ENCODE measurements around the gene CD48. TPM values are rescaled to one million over a fixed set of nuclear protein-coding genes. Genes with fewer than 3 reads are reported as not detected.
A peak's percentile ranks its signal among the peaks of the same experiment; 100 is the strongest.

The CD48 gene
- total RNA-seq, 4 donors from 2014 or later = 0.53 to 4.3 (median 1.5) TPM

DNA sequence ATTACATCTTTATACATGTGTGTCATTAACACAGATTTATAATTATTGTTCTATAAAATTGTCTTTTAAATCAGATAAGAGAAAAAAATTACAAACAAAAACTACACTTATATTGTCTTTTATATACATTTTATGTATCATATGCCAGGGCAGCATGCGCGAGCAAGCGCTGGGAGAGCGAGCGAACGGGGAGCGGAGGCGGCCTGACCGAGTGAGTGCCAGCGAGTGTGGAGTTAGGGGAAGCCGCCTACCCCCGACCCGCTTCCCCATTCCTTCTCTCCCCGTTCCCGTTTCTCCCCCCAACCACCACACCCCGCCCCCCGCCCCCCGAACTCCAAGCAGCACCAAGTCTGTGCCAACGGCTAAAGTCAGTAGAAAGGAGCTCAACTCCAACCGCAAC lies 41.8 kb downstream of the CD48 start:
- TF ChIP-seq, protein P1, sequence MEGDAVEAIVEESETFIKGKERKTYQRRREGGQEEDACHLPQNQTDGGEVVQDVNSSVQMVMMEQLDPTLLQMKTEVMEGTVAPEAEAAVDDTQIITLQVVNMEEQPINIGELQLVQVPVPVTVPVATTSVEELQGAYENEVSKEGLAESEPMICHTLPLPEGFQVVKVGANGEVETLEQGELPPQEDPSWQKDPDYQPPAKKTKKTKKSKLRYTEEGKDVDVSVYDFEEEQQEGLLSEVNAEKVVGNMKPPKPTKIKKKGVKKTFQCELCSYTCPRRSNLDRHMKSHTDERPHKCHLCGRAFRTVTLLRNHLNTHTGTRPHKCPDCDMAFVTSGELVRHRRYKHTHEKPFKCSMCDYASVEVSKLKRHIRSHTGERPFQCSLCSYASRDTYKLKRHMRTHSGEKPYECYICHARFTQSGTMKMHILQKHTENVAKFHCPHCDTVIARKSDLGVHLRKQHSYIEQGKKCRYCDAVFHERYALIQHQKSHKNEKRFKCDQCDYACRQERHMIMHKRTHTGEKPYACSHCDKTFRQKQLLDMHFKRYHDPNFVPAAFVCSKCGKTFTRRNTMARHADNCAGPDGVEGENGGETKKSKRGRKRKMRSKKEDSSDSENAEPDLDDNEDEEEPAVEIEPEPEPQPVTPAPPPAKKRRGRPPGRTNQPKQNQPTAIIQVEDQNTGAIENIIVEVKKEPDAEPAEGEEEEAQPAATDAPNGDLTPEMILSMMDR (IDR thresholded peaks at IDR 0.05) = no peak
- TF ChIP-seq POLR2A (IDR thresholded peaks at IDR 0.05) = no peak
- intact Hi-C loops (cut with DNase I; ENCODE audit: low total_unique reads) = loop anchor here (10.0 kb wide), 1 partner anchor 165 kb away; no protein-coding TSS in a partner anchor
- DNase-seq (ENCODE audit: low spot score in 2 of 2) = no peak
- H3K4me3 ChIP-seq (ENCODE audit: low read depth, poor library complexity, severe bottlenecking) = no peak overlapping the region
- 96% methylated on average over 20 of the region's 20 CpGs for WGBS, 2 donors

DNA sequence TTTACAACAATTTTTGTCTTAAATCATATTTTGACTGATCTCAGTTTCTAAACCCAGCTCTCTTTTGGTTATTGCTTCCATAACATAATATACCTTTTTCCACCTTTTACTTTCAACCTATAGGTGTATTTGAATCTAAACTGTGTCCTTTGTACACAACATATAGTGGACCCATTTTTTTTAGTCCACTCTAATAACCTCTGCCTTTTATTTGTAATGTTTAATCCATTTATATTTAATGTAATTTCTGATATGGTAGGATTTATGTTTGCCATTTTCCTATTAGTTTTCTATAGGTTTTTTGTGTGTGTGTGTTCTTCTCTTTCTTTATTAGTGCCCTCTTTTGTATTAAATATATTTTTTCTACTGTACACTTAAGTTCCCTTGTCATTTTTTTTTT lies 42.3 kb downstream of the CD48 start:
- intact Hi-C loops (cut with DNase I; ENCODE audit: low total_unique reads) = no loop called here
- no peak for DNase-seq (ENCODE audit: low spot score in 2 of 2)
- H3K4me3 ChIP-seq (ENCODE audit: low read depth, poor library complexity, severe bottlenecking) = no peak overlapping the region

DNA sequence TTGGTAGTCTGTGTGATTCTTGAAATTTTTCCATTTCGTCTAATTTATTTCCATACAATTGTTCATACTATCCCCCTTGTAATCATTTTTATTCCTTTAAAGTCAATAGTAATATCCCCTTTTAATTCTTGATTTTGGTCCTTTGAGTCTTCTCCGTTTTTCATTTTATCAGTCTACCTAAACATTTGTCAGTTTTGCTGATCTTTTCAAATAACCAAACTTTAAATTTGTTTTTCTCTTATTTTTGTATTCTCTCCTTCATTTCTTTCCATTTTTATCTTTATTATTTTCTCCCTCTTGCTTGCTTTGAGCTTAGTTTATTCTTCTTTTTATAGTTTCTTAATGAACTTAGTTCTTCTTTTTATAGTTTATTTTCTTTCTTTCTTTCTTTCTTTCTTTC lies 43.7 kb downstream of the CD48 start:
- no peak for TF ChIP-seq POLR2A (IDR thresholded peaks at IDR 0.05)
- TF ChIP-seq, protein P1 (IDR thresholded peaks at IDR 0.05) = no peak
- intact Hi-C loops (cut with DNase I; ENCODE audit: low total_unique reads) = no loop called here
- no peak for DNase-seq (ENCODE audit: low spot score in 2 of 2)
- WGBS, 2 donors = 84 to 95% methylated on average over 2 of the region's 2 CpGs
- no peak overlapping the region for H3K4me3 ChIP-seq (ENCODE audit: low read depth, poor library complexity, severe bottlenecking)

More for the DNA sequence above, 42.3 kb downstream of the CD48 start:
- no peak for TF ChIP-seq POLR2A (IDR thresholded peaks at IDR 0.05)
- TF ChIP-seq, protein P1 (IDR thresholded peaks at IDR 0.05) = no peak

DNA sequence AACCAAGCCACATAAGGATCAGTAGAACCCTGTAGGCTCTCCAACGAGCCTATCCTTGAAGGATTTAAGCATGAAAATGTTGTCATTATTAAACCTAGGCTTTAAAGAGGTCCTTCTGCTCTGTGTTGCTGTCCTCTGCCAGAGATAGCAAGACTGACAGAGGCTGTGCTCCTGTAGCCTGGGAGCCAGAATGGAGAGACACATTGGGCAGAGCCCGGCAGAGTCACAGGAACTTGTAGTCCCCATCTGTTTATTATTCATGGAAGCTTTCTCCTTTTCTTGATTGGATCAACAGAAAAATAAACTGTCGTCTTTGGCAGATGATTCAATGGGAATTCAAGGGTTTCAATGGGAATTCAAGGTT lies 45.6 kb downstream of the CD48 start:
- 75 to 78% methylated on average over 3 of the region's 3 CpGs for WGBS, 2 donors

DNA sequence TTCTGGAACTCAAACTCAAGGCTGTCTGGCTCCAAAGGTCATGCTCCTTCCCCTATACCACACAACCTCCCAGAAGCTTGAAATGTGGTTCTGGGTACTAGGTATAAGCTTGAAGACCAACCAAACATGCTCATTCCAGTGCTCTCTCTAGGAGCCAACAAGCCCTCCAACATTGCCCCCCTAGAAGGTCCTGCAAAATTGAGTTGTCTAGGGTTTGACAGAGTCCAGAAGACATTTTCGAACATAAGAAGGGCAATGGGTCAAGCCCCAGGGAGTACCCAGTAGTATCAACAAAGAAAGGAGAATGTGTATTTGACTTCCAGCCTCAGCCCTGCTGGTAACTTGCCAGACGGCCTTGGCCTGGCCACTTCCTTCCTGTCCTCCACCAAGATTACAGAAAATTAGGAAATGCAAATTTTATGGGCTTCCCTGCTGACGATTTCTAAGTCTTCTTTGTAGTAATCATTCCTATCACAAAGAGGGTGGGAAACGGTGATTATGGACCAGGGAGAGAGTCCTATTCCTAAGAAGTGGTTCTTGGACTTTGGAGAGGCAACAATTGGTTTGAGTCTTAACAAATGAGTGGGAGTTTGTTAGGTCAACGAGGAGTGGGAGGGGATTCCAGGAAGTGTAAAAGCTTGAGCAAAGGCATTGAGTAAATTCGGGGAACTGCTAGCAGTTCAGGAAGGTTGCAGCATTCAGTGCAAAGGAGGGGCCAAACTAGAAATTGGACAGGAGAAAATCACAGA lies 46.1 kb downstream of the CD48 start:
- peak in 1 of 2 donors; percentile 37 for DNase-seq (ENCODE audit: low spot score in 2 of 2)
- no peak for TF ChIP-seq POLR2A (IDR thresholded peaks at IDR 0.05)
- TF ChIP-seq, protein P1 (IDR thresholded peaks at IDR 0.05) = no peak
- H3K4me3 ChIP-seq (ENCODE audit: low read depth, poor library complexity, severe bottlenecking) = no peak overlapping the region
- intact Hi-C loops (cut with DNase I; ENCODE audit: low total_unique reads) = no loop called here
- 38 to 47% methylated on average over 6 of the region's 6 CpGs for WGBS, 2 donors

More for the DNA sequence above, 45.6 kb downstream of the CD48 start:
- DNase-seq (ENCODE audit: low spot score in 2 of 2) = no peak
- intact Hi-C loops (cut with DNase I; ENCODE audit: low total_unique reads) = no loop called here
- TF ChIP-seq POLR2A (IDR thresholded peaks at IDR 0.05) = no peak
- TF ChIP-seq, protein P1 (IDR thresholded peaks at IDR 0.05) = no peak
- H3K4me3 ChIP-seq (ENCODE audit: low read depth, poor library complexity, severe bottlenecking) = no peak overlapping the region
